ENCODE data around the gene RRAGD.

DNA sequence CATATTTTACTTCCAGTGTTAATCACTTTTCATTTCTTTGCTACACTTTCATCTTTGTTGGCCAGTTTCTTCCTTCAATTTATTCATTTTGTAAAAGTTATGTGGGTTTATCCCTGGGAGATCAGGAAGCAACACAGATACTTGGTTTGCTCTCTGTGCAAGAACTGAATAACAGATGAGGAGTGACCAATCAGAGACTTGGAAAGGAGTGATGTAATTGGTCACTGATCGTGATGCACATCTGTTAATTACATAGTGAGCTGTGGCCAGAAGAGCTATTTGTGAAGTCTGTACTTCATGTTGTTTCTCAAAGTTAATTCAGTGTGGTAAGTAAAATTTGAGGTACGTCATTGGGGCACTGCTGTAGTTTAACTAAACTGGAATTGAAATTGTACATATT is 42.2 kb upstream of the RRAGD start:
- TF ChIP-seq POLR2A (IDR thresholded peaks at IDR 0.05), result no peak
- TF ChIP-seq, protein P1, sequence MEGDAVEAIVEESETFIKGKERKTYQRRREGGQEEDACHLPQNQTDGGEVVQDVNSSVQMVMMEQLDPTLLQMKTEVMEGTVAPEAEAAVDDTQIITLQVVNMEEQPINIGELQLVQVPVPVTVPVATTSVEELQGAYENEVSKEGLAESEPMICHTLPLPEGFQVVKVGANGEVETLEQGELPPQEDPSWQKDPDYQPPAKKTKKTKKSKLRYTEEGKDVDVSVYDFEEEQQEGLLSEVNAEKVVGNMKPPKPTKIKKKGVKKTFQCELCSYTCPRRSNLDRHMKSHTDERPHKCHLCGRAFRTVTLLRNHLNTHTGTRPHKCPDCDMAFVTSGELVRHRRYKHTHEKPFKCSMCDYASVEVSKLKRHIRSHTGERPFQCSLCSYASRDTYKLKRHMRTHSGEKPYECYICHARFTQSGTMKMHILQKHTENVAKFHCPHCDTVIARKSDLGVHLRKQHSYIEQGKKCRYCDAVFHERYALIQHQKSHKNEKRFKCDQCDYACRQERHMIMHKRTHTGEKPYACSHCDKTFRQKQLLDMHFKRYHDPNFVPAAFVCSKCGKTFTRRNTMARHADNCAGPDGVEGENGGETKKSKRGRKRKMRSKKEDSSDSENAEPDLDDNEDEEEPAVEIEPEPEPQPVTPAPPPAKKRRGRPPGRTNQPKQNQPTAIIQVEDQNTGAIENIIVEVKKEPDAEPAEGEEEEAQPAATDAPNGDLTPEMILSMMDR (IDR thresholded peaks at IDR 0.05), result no peak
- no peak for TF ChIP-seq POLR2AphosphoS5 (IDR thresholded peaks at IDR 0.05)

All from prostate gland (tissue), 2 donors.